ENCODE data around the gene VPS16. TPM values are rescaled to one million over a fixed set of nuclear protein-coding genes. Genes with fewer than 3 reads are reported as not detected.

VPS16 gene
- total RNA-seq, 6 donors from 2014 or later, result 22.6 to 53.4 (median 38.2) TPM

GRCh38 chr20:2836035-2836434, 4.5 kb upstream of the VPS16 start:
- H3K4me3 ChIP-seq, result no peak overlapping the region
- H3K4me1 ChIP-seq, result peaks cover 11 to 17% (median 13%) of the 10 kb centered on the region in 4 donors
- DNase-seq, result no peak
- H3K36me3 ChIP-seq, result peaks cover 0 to 17% (median 3%) of the 10 kb centered on the region in 4 donors
- TF ChIP-seq POLR2AphosphoS5 (IDR thresholded peaks at IDR 0.05), result no peak
- TF ChIP-seq CTCF (IDR thresholded peaks at IDR 0.05), result no peak
- no peak for TF ChIP-seq POLR2A (IDR thresholded peaks at IDR 0.05)
- TF ChIP-seq EP300 (IDR thresholded peaks at IDR 0.05), result no peak
- H3K27ac ChIP-seq, result no peak overlapping the region
- no peaks in the 10 kb centered on the region for H3K27me3 ChIP-seq
- 86 to 91% methylated on average over 5 of the region's 5 CpGs for WGBS, 2 donors
- no peak for ATAC-seq (ENCODE audit: low FRiP score in 2 of 2)
- no peaks in the 10 kb centered on the region for H3K9me3 ChIP-seq

- DNase-seq (no peak), ATAC-seq (ENCODE audit: low FRiP score in 2 of 2) (no peak)
- Histone ChIP-seq H3K27ac (no peak overlapping the region), H3K36me3 (peaks cover 0 to 17% (median 3%) of the 10 kb centered on the region in 4 donors), H3K4me3 (no peak overlapping the region), H3K9me3 (no peaks in the 10 kb centered on the region), H3K27me3 (no peaks in the 10 kb centered on the region), H3K4me1 (peaks cover 15 to 30% (median 19%) of the 10 kb centered on the region in 4 donors)
- no peak for TF ChIP-seq POLR2A (IDR thresholded peaks at IDR 0.05)
- TF ChIP-seq CTCF (IDR thresholded peaks at IDR 0.05), result no peak
- TF ChIP-seq EP300 (IDR thresholded peaks at IDR 0.05), result no peak
- no peak for TF ChIP-seq POLR2AphosphoS5 (IDR thresholded peaks at IDR 0.05)
- 93 to 96% methylated on average over 6 of the region's 6 CpGs for WGBS, 2 donors
Observed at GRCh38 chr20:2837221-2837960, 3.2 kb upstream of the VPS16 start.

GRCh38 chr20:2838170-2838797, 2.3 kb upstream of the VPS16 start:
- TF ChIP-seq POLR2A (IDR thresholded peaks at IDR 0.05), result no peak
- no peak for TF ChIP-seq POLR2AphosphoS5 (IDR thresholded peaks at IDR 0.05)
- TF ChIP-seq CTCF (IDR thresholded peaks at IDR 0.05), result no peak
- no peak for TF ChIP-seq EP300 (IDR thresholded peaks at IDR 0.05)
- DNase-seq (no peak), ATAC-seq (ENCODE audit: low FRiP score in 2 of 2) (no peak)
- Histone ChIP-seq H3K9me3 (no peaks in the 10 kb centered on the region), H3K36me3 (peaks cover 0 to 17% (median 3%) of the 10 kb centered on the region in 4 donors), H3K4me3 (no peak overlapping the region), H3K27ac (no peak overlapping the region), H3K27me3 (no peaks in the 10 kb centered on the region), H3K4me1 (peaks cover 14 to 30% (median 19%) of the 10 kb centered on the region in 4 donors)
- 91 to 97% methylated on average over 16 to 17 of the region's 19 CpGs for WGBS, 2 donors

GRCh38 chr20:2838847-2839671, 1.5 kb upstream of the VPS16 start:
- Histone ChIP-seq H3K27ac (no peak overlapping the region), H3K9me3 (no peaks in the 10 kb centered on the region), H3K4me3 (peak overlapping the region in 1 of 4 donors; percentile 67), H3K27me3 (no peaks in the 10 kb centered on the region), H3K4me1 (peaks cover 14 to 30% (median 19%) of the 10 kb centered on the region in 4 donors), H3K36me3 (peaks cover 0 to 17% (median 5%) of the 10 kb centered on the region in 4 donors)
- no peak for TF ChIP-seq POLR2A (IDR thresholded peaks at IDR 0.05)
- no peak for TF ChIP-seq CTCF (IDR thresholded peaks at IDR 0.05)
- no peak for TF ChIP-seq POLR2AphosphoS5 (IDR thresholded peaks at IDR 0.05)
- no peak for TF ChIP-seq EP300 (IDR thresholded peaks at IDR 0.05)
- DNase-seq, result peak in 1 of 2 donors; percentile 55
- no peak for ATAC-seq (ENCODE audit: low FRiP score in 2 of 2)
- 93 to 95% methylated on average over 10 to 15 of the region's 15 CpGs for WGBS, 2 donors
